Lung (tissue), 12 donors: ENCODE data around the gene ATRIP. TPM values are rescaled to one million over a fixed set of nuclear protein-coding genes. Genes with fewer than 3 reads are reported as not detected.

Experiments used
- ATAC-seq: fragments of 200-7000 bp; cut with Tn5 transposase; one replicate; pipeline ENCODE4 v1.9.1; 2020; ENCODE audit warnings: moderate number of reproducible peaks; ENCODE audit not compliant: insufficient read depth, low FRiP score
- DNase-seq, 3 donors: peaks; one replicate each; pipeline ENCODE4 v3.0.0-alpha.2; 2013 to 2017
- H3K27ac ChIP-seq, 2 donors: one replicate each; pipeline ENCODE4 v1.5.1; 2013; ENCODE audit warnings: mild to moderate bottlenecking in 2 of 2, moderate library complexity in 2 of 2, control low read depth in 1 of 2, inconsistent platforms in 1 of 2, low read depth in 1 of 2, low read length in 1 of 2
- H3K27me3 ChIP-seq, 3 donors: one replicate each; pipeline ENCODE4 v1.5.1; 2013; ENCODE audit warnings: low read length in 2 of 3; ENCODE audit not compliant: control insufficient read depth in 3 of 3, insufficient read depth in 3 of 3
- H3K36me3 ChIP-seq, 4 donors: one replicate each; pipeline ENCODE4 v1.5.1; 2013; ENCODE audit warnings: low read length in 4 of 4, mild to moderate bottlenecking in 1 of 4, moderate library complexity in 1 of 4; ENCODE audit not compliant: control insufficient read depth in 4 of 4, insufficient read depth in 4 of 4
- H3K4me1 ChIP-seq, 5 donors: one replicate each; pipeline ENCODE4 v1.5.1; 2013; ENCODE audit warnings: low read length in 5 of 5, mild to moderate bottlenecking in 2 of 5, moderate library complexity in 1 of 5; ENCODE audit not compliant: control insufficient read depth in 5 of 5, insufficient read depth in 5 of 5
- H3K4me3 ChIP-seq: one replicate; pipeline ENCODE4 v1.5.1; 2013; ENCODE audit warnings: mild to moderate bottlenecking, control low read depth, moderate library complexity
- H3K9ac ChIP-seq, 2 donors: one replicate each; pipeline ENCODE4 v1.5.1; 2013; ENCODE audit warnings: low read length in 2 of 2, control low read depth in 1 of 2; ENCODE audit not compliant: insufficient read depth in 1 of 2
- H3K9me3 ChIP-seq, 4 donors: one replicate each; pipeline ENCODE4 v1.5.1; 2013; ENCODE audit warnings: low read length in 3 of 4, mild to moderate bottlenecking in 1 of 4, moderate library complexity in 1 of 4; ENCODE audit not compliant: control insufficient read depth in 4 of 4, insufficient read depth in 3 of 4
- WGBS, 2 donors: extraction: QIAGEN DNeasy Blood & Tissue Kit; methylation state at CpG; one replicate each; pipeline ENCODE4 v1.1.7; 2013; 5-methylcytosine and 5-hydroxymethylcytosine counted together
- polyA plus RNA-seq, 2 donors: library from polyadenylated mRNA; stranded (reverse); fragments of 200-250 nt; gene quantifications; one replicate each; pipeline ENCODE4 v1.2.1, GENCODE V29; 2013
- total RNA-seq, 2 donors: library from RNA; depleted of rRNA in 1 of 2; stranded (reverse); fragments of >200 nt in 1 of 2; gene quantifications; one replicate each; pipeline ENCODE4 v1.2.1, GENCODE V29; 2014 to 2021
- TF ChIP-seq, protein P1 (sequence below): IDR thresholded peaks from 2 replicates; pipeline ENCODE4 v1.5.1; 2012; ENCODE audit warnings: mild to moderate bottlenecking; ENCODE audit errors: control extremely low read depth, extremely low read depth
- donor health status: control.
- donor health status: control.
- donor health status: Bipolar disorder and iron deficiency.
- donor health status: healthy.
- donor health status: DM: yes; HTN: yes; CAD: no.

ATRIP gene
- total and polyA plus RNA-seq, 4 donors = 4.8 to 7.6 (median 6.3) TPM

DNA sequence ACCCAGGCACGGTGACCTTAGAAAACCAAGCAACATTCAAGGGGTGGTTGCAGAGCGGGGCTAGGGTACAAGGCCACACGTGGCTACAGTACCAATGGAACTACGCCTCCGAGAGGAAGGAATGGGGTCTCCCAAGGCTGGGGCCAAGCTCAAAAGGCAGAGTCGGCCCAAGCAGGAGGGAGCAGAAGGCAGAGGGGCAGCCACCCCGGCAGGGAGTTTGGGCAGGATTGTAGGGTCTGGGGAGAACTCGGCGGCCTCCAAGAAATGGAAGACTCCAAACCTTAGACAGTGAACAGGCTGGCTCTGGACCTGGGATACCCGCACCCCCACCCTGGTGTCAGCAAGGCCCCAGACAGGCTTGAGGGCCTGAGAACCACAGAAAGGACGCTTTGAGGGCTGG lies 28.7 kb downstream of the ATRIP start:
- no peak overlapping the region for H3K4me3 ChIP-seq
- H3K27ac ChIP-seq = no peak overlapping the region
- no peak overlapping the region for H3K9ac ChIP-seq
- DNase-seq (no peak), ATAC-seq (no peak)
- H3K36me3 ChIP-seq = peaks cover 0 to 12% (median 0%) of the 10 kb centered on the region in 4 donors
- peaks cover 0 to 12% (median 6%) of the 10 kb centered on the region in 5 donors for H3K4me1 ChIP-seq
- TF ChIP-seq, protein P1, sequence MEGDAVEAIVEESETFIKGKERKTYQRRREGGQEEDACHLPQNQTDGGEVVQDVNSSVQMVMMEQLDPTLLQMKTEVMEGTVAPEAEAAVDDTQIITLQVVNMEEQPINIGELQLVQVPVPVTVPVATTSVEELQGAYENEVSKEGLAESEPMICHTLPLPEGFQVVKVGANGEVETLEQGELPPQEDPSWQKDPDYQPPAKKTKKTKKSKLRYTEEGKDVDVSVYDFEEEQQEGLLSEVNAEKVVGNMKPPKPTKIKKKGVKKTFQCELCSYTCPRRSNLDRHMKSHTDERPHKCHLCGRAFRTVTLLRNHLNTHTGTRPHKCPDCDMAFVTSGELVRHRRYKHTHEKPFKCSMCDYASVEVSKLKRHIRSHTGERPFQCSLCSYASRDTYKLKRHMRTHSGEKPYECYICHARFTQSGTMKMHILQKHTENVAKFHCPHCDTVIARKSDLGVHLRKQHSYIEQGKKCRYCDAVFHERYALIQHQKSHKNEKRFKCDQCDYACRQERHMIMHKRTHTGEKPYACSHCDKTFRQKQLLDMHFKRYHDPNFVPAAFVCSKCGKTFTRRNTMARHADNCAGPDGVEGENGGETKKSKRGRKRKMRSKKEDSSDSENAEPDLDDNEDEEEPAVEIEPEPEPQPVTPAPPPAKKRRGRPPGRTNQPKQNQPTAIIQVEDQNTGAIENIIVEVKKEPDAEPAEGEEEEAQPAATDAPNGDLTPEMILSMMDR = no peak
- no peaks in the 10 kb centered on the region for H3K27me3 ChIP-seq
- H3K9me3 ChIP-seq = no peaks in the 10 kb centered on the region
- WGBS, 2 donors = 90 to 91% methylated on average over 11 of the region's 11 CpGs

DNA sequence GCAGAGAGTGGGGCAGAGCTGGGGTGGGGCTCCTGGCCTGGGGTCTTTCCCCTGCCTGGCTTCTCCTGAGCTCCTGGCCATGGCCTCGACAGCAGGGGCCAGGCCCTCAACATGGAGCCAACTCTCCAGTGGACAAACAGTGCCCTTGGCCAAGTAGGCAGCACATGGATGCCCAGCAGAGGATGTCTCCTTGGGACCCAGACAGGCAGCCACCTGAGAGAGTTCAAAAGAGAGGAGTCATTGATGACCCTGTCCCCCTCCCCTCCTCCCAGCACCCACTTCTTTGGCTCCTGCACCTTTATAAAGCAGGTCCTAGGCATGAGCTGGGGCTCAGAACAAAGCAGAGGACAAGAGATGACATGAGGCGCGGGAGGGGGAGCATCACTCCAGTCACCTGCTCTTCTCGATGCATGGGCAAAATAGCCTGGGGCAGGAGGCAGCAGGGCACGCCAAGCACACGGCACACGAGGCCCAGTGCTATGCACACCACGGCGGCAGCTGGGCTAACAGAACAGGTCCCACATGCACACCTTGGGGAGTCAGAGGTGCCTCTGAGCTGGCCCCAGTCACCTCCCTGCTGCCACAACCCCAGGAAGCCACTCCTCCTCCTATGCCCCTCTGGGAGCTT lies 30.0 kb downstream of the ATRIP start:
- TF ChIP-seq, protein P1 = no peak
- H3K4me3 ChIP-seq = no peak overlapping the region
- H3K9me3 ChIP-seq = no peaks in the 10 kb centered on the region
- H3K27ac ChIP-seq = no peak overlapping the region
- H3K4me1 ChIP-seq = peaks cover 0 to 8% (median 6%) of the 10 kb centered on the region in 5 donors
- no peaks in the 10 kb centered on the region for H3K27me3 ChIP-seq
- H3K36me3 ChIP-seq = peaks cover 0 to 12% (median 0%) of the 10 kb centered on the region in 4 donors
- no peak overlapping the region for H3K9ac ChIP-seq
- no peak for ATAC-seq
- WGBS, 2 donors = 87 to 93% methylated on average over 9 of the region's 9 CpGs
- DNase-seq = no peak

DNA sequence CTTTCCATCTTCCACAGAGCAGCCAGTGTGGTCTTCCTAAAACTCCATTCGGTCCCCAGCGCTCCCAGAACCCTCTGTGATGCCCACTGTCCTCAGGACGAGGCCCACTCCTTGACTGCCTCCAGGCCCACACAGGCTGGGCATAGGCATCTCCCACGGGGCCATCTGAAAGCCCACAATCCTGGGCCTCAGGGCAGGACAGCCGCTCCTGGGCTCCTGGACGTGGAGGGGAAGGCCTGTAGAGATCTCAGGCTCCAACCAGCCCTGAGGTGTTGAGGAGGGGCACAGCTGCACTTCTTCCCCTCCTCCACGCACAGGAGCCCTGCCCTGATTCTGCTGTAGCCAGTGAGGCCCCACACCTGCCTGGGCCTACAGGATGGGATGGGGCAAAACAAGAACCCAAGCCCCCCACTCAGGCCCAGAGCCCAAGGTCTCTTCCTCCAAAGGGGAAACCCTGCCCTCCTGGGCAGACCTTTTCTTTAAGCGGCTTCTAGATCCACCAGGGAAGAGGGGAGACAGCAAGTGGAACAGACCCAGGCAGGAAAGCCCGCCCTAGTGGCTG lies 31.5 kb downstream of the ATRIP start:
- Histone ChIP-seq H3K9me3 (no peaks in the 10 kb centered on the region), H3K27me3 (no peaks in the 10 kb centered on the region), H3K9ac (no peak overlapping the region), H3K36me3 (peaks cover 0 to 12% (median 0%) of the 10 kb centered on the region in 4 donors), H3K4me1 (peaks cover 0 to 8% (median 6%) of the 10 kb centered on the region in 5 donors), H3K4me3 (no peak overlapping the region), H3K27ac (peak overlapping the region in 1 of 2 donors; percentile 9)
- no peak for DNase-seq
- TF ChIP-seq, protein P1 = no peak
- WGBS, 2 donors = 87 to 90% methylated on average over 9 of the region's 9 CpGs
- no peak for ATAC-seq
